ENCODE results near the gene TENT4A.

GRCh38 chr5:6803981-6804550 lies 90.8 kb downstream of the TENT4A start:
- TF ChIP-seq CTCF (IDR thresholded peaks at IDR 0.05) (no peak), POLR2A (IDR thresholded peaks at IDR 0.05) (no peak)
